ENCODE measurements around the gene KRT72.

Gene KRT72

GRCh38 chr12:52630008-52630500, 28.8 kb upstream of the KRT72 start:
- no peak for DNase-seq (ENCODE audit: low read depth in 2 of 2)

GRCh38 chr12:52629281-52630007, 28.2 kb upstream of the KRT72 start:
- DNase-seq (ENCODE audit: low read depth in 2 of 2): no peak

GRCh38 chr12:52628841-52629240, 27.6 kb upstream of the KRT72 start:
- no peak for DNase-seq (ENCODE audit: low read depth in 2 of 2)

GRCh38 chr12:52628111-52628507, 26.8 kb upstream of the KRT72 start:
- no peak for DNase-seq (ENCODE audit: low read depth in 2 of 2)

GRCh38 chr12:52627395-52628110, 26.3 kb upstream of the KRT72 start:
- no peak for DNase-seq (ENCODE audit: low read depth in 2 of 2)

- no peak for DNase-seq (ENCODE audit: low read depth in 2 of 2)
Measured at GRCh38 chr12:52622349-52622748, 21.1 kb upstream of the KRT72 start.

GRCh38 chr12:52618866-52619265, 17.6 kb upstream of the KRT72 start:
- no peak for DNase-seq (ENCODE audit: low read depth in 2 of 2)

GRCh38 chr12:52618216-52618615, 17.0 kb upstream of the KRT72 start, which contains the start of gene KRT73:
KRT73 (minus strand) TSS chr12:52618559; CDS start chr12:52618524, 35 bp downstream.
- no peak for DNase-seq (ENCODE audit: low read depth in 2 of 2)

GRCh38 chr12:52617403-52617785, 16.1 kb upstream of the KRT72 start:
- DNase-seq (ENCODE audit: low read depth in 2 of 2): no peak

GRCh38 chr12:52616680-52617402, 15.6 kb upstream of the KRT72 start:
- no peak for DNase-seq (ENCODE audit: low read depth in 2 of 2)

- no peak for DNase-seq (ENCODE audit: low read depth in 2 of 2)
Measured at GRCh38 chr12:52615912-52616311, 14.6 kb upstream of the KRT72 start.

GRCh38 chr12:52615208-52615868, 14.1 kb upstream of the KRT72 start:
- no peak for DNase-seq (ENCODE audit: low read depth in 2 of 2)

- no peak for DNase-seq (ENCODE audit: low read depth in 2 of 2)
Measured at GRCh38 chr12:52614381-52615207, 13.3 kb upstream of the KRT72 start.

GRCh38 chr12:52613384-52614030, 12.2 kb upstream of the KRT72 start:
- DNase-seq (ENCODE audit: low read depth in 2 of 2): no peak

- no peak for DNase-seq (ENCODE audit: low read depth in 2 of 2)
Measured at GRCh38 chr12:52612431-52613383, 11.4 kb upstream of the KRT72 start.

GRCh38 chr12:52611080-52611468, 9.8 kb upstream of the KRT72 start:
- no peak for DNase-seq (ENCODE audit: low read depth in 2 of 2)

- no peak for DNase-seq (ENCODE audit: low read depth in 2 of 2)
Measured at GRCh38 chr12:52608826-52609630, 7.8 kb upstream of the KRT72 start.

GRCh38 chr12:52608161-52608560, 6.9 kb upstream of the KRT72 start:
- no peak for DNase-seq (ENCODE audit: low read depth in 2 of 2)

- DNase-seq (ENCODE audit: low read depth in 2 of 2): no peak
Measured at GRCh38 chr12:52607314-52607713, 6.1 kb upstream of the KRT72 start.

Measured in stimulated activated CD8-positive, alpha-beta memory T cell treated with anti-CD3 and anti-CD28 coated beads, Interleukin-2, amount 100 ng/mL, for 1 hour (primary cell).